IMR-90 (cell line): ENCODE measurements around the gene IL36B. TPM values are rescaled to one million over a fixed set of nuclear protein-coding genes. Genes with fewer than 3 reads are reported as not detected.

Experiments
- ATAC-seq: fragments of 200-7000 bp; cut with Tn5 transposase; 2 replicates; pipeline ENCODE4 v1.9.1; 2020; ENCODE audit warnings: low read depth, mild to moderate bottlenecking, moderate library complexity
- BruUV-seq: library from RNA; stranded (reverse); fragments of 400-500 nt; replicated peaks from 2 replicates; lab custom pipeline; 2021; lab: Mats Ljungman, UMichigan
- CTCF ChIA-PET: fragments of 300-600 bp; formaldehyde crosslinking; extraction: SDS; loops from one replicate; lab custom pipeline; 2021; ENCODE audit warnings: antibody characterized with exemption; lab: Yijun Ruan, JAX
- POLR2A ChIA-PET: fragments of 300-600 bp; sonication (Branson Sonifier 250); formaldehyde crosslinking; loops from one replicate; lab custom pipeline; 2022; ENCODE audit warnings: antibody characterized with exemption; ENCODE audit not compliant: unreplicated experiment; lab: Charles Lee
- DNase-seq: peaks from one replicate; pipeline ENCODE4 v3.0.0; 2013
- H2AFZ ChIP-seq: replicated peaks from 2 replicates; pipeline ENCODE3; 2013; ENCODE audit warnings: low read length, mild to moderate bottlenecking; ENCODE audit not compliant: poor library complexity
- H2AK5ac ChIP-seq: 2 replicates; pipeline ENCODE4 v1.6.1; 2013; ENCODE audit warnings: low read depth, low read length, inconsistent platforms
- H2AK9ac ChIP-seq: replicated peaks from 2 replicates; pipeline ENCODE3; 2013; ENCODE audit warnings: mild to moderate bottlenecking, low read depth, low read length, moderate library complexity; ENCODE audit not compliant: poor library complexity
- H2BK120ac ChIP-seq: 2 replicates; pipeline ENCODE4 v1.6.1; 2013; ENCODE audit warnings: low read depth, low read length, inconsistent platforms
- H2BK15ac ChIP-seq: 3 replicates; pipeline ENCODE4 v1.6.1; 2013; ENCODE audit warnings: low read depth, low read length, inconsistent platforms
- H2BK20ac ChIP-seq: 2 replicates; pipeline ENCODE4 v1.6.1; 2013; ENCODE audit warnings: low read depth, mild to moderate bottlenecking, inconsistent platforms, low read length, moderate library complexity
- H2BK5ac ChIP-seq: 2 replicates; pipeline ENCODE4 v1.6.1; 2013; ENCODE audit warnings: mild to moderate bottlenecking, low read depth, low read length, inconsistent platforms; ENCODE audit not compliant: poor library complexity, severe bottlenecking
- H3K14ac ChIP-seq: replicated peaks from 2 replicates; pipeline ENCODE4 v1.6.1; 2013; ENCODE audit warnings: low read depth, low read length, inconsistent platforms
- H3K18ac ChIP-seq: 2 replicates; pipeline ENCODE4 v1.6.1; 2013; ENCODE audit warnings: low read depth, low read length, control low read depth
- H3K23ac ChIP-seq: 2 replicates; pipeline ENCODE4 v1.6.1; 2013; ENCODE audit warnings: low read depth, low read length, inconsistent platforms
- H3K27ac ChIP-seq: 2 replicates; pipeline ENCODE4 v1.5.1; 2013; ENCODE audit warnings: mild to moderate bottlenecking, control low read depth, low read length; ENCODE audit not compliant: insufficient read depth
- H3K27me3 ChIP-seq: 2 replicates; pipeline ENCODE4 v1.6.1; 2013; ENCODE audit warnings: low read length; ENCODE audit not compliant: control insufficient read depth, insufficient read depth
- H3K36me3 ChIP-seq: 2 replicates; pipeline ENCODE4 v1.6.1; 2013; ENCODE audit warnings: low read length, mixed read lengths; ENCODE audit not compliant: control insufficient read depth, insufficient read depth
- H3K4ac ChIP-seq: 2 replicates; pipeline ENCODE4 v1.6.1; 2013; ENCODE audit warnings: low read depth, low read length, inconsistent platforms
- H3K4me1 ChIP-seq: 2 replicates; pipeline ENCODE4 v1.6.1; 2013; ENCODE audit warnings: low read length, mixed read lengths; ENCODE audit not compliant: control insufficient read depth, insufficient read depth
- H3K4me2 ChIP-seq: 2 replicates; pipeline ENCODE4 v1.6.1; 2013; ENCODE audit warnings: low read depth, mild to moderate bottlenecking, control low read depth, low read length, moderate library complexity
- H3K4me3 ChIP-seq: 2 replicates; pipeline ENCODE4 v1.5.1; 2013; ENCODE audit warnings: low read depth, mild to moderate bottlenecking, control low read depth, low read length, moderate library complexity; ENCODE audit not compliant: insufficient read depth
- H3K56ac ChIP-seq: 2 replicates; pipeline ENCODE4 v1.6.1; 2013; ENCODE audit warnings: low read length, inconsistent platforms; ENCODE audit not compliant: insufficient read depth; ENCODE audit errors: extremely low read depth
- H3K79me1 ChIP-seq, 2 experiments: 2 replicates each; pipeline ENCODE4 v1.6.1; 2013; ENCODE audit warnings: low read length in 2 of 2, inconsistent platforms in 1 of 2, low read depth in 1 of 2
- H3K9ac ChIP-seq: 2 replicates; pipeline ENCODE4 v1.6.1; 2013; ENCODE audit warnings: low read depth, low read length, control low read depth
- H3K9me1 ChIP-seq: 2 replicates; pipeline ENCODE4 v1.6.1; 2013; ENCODE audit warnings: low read length, inconsistent platforms; ENCODE audit not compliant: insufficient read depth
- H3K9me3 ChIP-seq: 2 replicates; pipeline ENCODE4 v1.6.1; 2013; ENCODE audit warnings: low read length; ENCODE audit not compliant: control insufficient read depth, insufficient read depth
- H4K20me1 ChIP-seq: 2 replicates; pipeline ENCODE4 v1.6.1; 2013; ENCODE audit warnings: low read length, inconsistent platforms; ENCODE audit not compliant: insufficient read depth
- H4K5ac ChIP-seq: 2 replicates; pipeline ENCODE4 v1.6.1; 2013; ENCODE audit warnings: mild to moderate bottlenecking, low read depth, low read length, control low read depth
- H4K8ac ChIP-seq, 2 experiments: 2 replicates each; pipeline ENCODE4 v1.6.1; 2013; ENCODE audit warnings: low read depth in 2 of 2, low read length in 2 of 2, control low read depth in 1 of 2, inconsistent platforms in 1 of 2
- H4K91ac ChIP-seq: 2 replicates; pipeline ENCODE4 v1.6.1; 2013; ENCODE audit warnings: low read depth, low read length, inconsistent platforms; ENCODE audit not compliant: insufficient read depth
- BHLHE40 ChIP-seq: fragments of 150-350 bp; IDR thresholded peaks from 2 replicates; pipeline ENCODE4 v1.6.1; 2016; ENCODE audit warnings: mild to moderate bottlenecking, low read depth, low read length
- CEBPB ChIP-seq: IDR thresholded peaks from 2 replicates; pipeline ENCODE4 v1.6.1; 2012; ENCODE audit warnings: low read depth, low read length, improper control_type of control experiment
- RCOR1 ChIP-seq: IDR thresholded peaks from 2 replicates; pipeline ENCODE4 v1.6.1; 2012; ENCODE audit warnings: mild to moderate bottlenecking, low read length, improper control_type of control experiment; ENCODE audit not compliant: insufficient replicate concordance
- SMC3 ChIP-seq: fragments of 150-350 bp; IDR thresholded peaks from 2 replicates; pipeline ENCODE4 v1.6.1; 2016; ENCODE audit warnings: low read depth, mild to moderate bottlenecking, antibody characterized with exemption, low read length, moderate library complexity
- WGBS, 2 experiments: methylation state at CpG; one replicate each; pipeline versions ENCODE4 v1.1.5 to v1.1.7; 2013; ENCODE audit warnings: missing lambda C conversion rate in 2 of 2; ENCODE audit not compliant: insufficient read length in 1 of 2; ENCODE audit errors: extremely low coverage in 2 of 2; 5-methylcytosine and 5-hydroxymethylcytosine counted together
- dilution Hi-C: fragments of 300-500 bp; cut with HindIII; formaldehyde crosslinking; loops from one replicate; pipeline ENCODE4 v1.14.3; 2018; ENCODE audit warnings: low sequenced_read_pairs; ENCODE audit not compliant: unreplicated experiment
- in situ Hi-C: fragments of 300-500 bp; cut with MboI; formaldehyde crosslinking; loops from 3 replicates; pipeline ENCODE4 v1.14.3; 2019; ENCODE audit warnings: low sequenced_read_pairs, inconsistent platforms, mixed read lengths
- intact Hi-C: fragments of 100-400 bp; cut with micrococcal nuclease; formaldehyde crosslinking; loops from 2 replicates; pipeline ENCODE4 v1.10.0; 2022
- polyA plus RNA-seq, 3 experiments: library from polyadenylated mRNA; depleted of rRNA; stranded (reverse); fragments of >200 nt; gene quantifications; 2 replicates each; pipeline ENCODE4 v1.2.3, GENCODE V29; 2012; ENCODE audit warnings: low replicate concordance in 1 of 3
- total RNA-seq: library from RNA; depleted of rRNA; stranded (reverse); fragments of >200 nt; gene quantifications from 2 replicates; pipeline ENCODE4 v1.2.3, GENCODE V29; 2012
- TF ChIP-seq, protein P1 (sequence below): fragments of 150-350 bp; IDR thresholded peaks from 2 replicates; pipeline ENCODE4 v1.6.1; 2017; ENCODE audit warnings: mild to moderate bottlenecking, antibody characterized with exemption, low read length, low read depth
- TF ChIP-seq, protein P2 (sequence below): conservative IDR thresholded peaks from 2 replicates; pipeline ENCODE4 v1.5.1; 2012; ENCODE audit warnings: mild to moderate bottlenecking, low read depth, low read length, improper control_type of control experiment

Gene IL36B
- total and polyA plus RNA-seq, 2 of the 4 experiments (the other 2 are of a cell fraction) = not detected

DNA sequence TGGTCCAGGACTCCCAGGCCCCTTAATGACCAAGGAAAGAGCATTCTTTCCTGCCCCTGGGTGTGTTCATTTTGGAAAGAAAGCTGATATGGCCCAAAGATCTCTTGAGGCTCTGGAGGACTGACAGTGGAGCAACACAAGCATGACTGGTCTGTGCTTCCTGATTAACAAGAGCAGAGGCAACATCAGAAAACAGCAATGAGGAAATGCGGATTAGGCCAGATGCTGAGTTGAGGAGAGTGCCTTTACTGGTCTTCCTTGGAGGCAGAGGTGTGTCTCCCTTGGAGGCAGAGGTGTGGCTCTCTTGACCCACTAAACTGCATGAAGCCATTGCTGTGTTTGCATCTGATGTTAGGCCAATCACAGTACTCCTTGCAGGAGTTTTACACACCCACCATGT is 19.9 kb downstream of the IL36B start:
- Histone ChIP-seq H3K4ac (no peak overlapping the region), H2AK9ac (no peak overlapping the region), H3K23ac (no peak overlapping the region), H4K8ac (no peak overlapping the region), H4K5ac (no peak overlapping the region), H3K4me1 (no peaks in the 10 kb centered on the region), H2AK5ac (no peak overlapping the region), H3K18ac (no peak overlapping the region), H3K4me2 (no peak overlapping the region), H3K14ac (no peak overlapping the region), H4K20me1 (no peaks in the 10 kb centered on the region), H4K91ac (no peak overlapping the region), H3K4me3 (no peak overlapping the region), H3K79me1 (no peaks in the 10 kb centered on the region), H2BK20ac (no peak overlapping the region), H3K9me3 (no peaks in the 10 kb centered on the region), H2BK120ac (no peak overlapping the region), H3K36me3 (no peaks in the 10 kb centered on the region), H3K27ac (no peak overlapping the region), H3K9ac (no peak overlapping the region), H2BK5ac (no peak overlapping the region), H3K9me1 (no peaks in the 10 kb centered on the region), H2BK15ac (no peak overlapping the region), H2AFZ (no peak overlapping the region), H3K27me3 (peaks cover 8% of the 10 kb centered on the region), H3K56ac (no peak overlapping the region)
- ChIA-PET POLR2A (no interaction called here), CTCF (no interaction called here)
- dilution Hi-C loops (no loop called here), intact Hi-C loops (no loop called here), in situ Hi-C loops (no loop called here)
- ATAC-seq = no peak
- TF ChIP-seq BHLHE40 (no peak), CEBPB (no peak), RCOR1 (no peak), SMC3 (no peak)
- TF ChIP-seq, protein P1, sequence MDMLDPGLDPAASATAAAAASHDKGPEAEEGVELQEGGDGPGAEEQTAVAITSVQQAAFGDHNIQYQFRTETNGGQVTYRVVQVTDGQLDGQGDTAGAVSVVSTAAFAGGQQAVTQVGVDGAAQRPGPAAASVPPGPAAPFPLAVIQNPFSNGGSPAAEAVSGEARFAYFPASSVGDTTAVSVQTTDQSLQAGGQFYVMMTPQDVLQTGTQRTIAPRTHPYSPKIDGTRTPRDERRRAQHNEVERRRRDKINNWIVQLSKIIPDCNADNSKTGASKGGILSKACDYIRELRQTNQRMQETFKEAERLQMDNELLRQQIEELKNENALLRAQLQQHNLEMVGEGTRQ = no peak
- TF ChIP-seq, protein P2, sequence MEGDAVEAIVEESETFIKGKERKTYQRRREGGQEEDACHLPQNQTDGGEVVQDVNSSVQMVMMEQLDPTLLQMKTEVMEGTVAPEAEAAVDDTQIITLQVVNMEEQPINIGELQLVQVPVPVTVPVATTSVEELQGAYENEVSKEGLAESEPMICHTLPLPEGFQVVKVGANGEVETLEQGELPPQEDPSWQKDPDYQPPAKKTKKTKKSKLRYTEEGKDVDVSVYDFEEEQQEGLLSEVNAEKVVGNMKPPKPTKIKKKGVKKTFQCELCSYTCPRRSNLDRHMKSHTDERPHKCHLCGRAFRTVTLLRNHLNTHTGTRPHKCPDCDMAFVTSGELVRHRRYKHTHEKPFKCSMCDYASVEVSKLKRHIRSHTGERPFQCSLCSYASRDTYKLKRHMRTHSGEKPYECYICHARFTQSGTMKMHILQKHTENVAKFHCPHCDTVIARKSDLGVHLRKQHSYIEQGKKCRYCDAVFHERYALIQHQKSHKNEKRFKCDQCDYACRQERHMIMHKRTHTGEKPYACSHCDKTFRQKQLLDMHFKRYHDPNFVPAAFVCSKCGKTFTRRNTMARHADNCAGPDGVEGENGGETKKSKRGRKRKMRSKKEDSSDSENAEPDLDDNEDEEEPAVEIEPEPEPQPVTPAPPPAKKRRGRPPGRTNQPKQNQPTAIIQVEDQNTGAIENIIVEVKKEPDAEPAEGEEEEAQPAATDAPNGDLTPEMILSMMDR = no peak
- DNase-seq = no peak
- 100% methylated on average over 1 of the region's 1 CpG; no CpG with 5 or more reads in 1 of the 2 experiments for WGBS, 2 experiments
- BruUV-seq = no TSS peak
